Osteoblast (primary cell): Measurements from ENCODE around the gene DBX1. TPM values are rescaled to one million over a fixed set of nuclear protein-coding genes. Genes with fewer than 3 reads are reported as not detected.

Source experiments
- DNase-seq: peaks from one replicate; pipeline ENCODE4 v3.0.0; 2011; ENCODE audit warnings: low spot score, mixed read lengths; ENCODE audit not compliant: insufficient read length; ENCODE audit errors: missing footprints
- H2AFZ ChIP-seq: 2 replicates; pipeline ENCODE4 v1.6.0; 2011; ENCODE audit warnings: mild to moderate bottlenecking, low read length
- H3K27ac ChIP-seq: 2 replicates; pipeline ENCODE4 v1.5.1; 2011; ENCODE audit warnings: mild to moderate bottlenecking, low read depth, low read length, moderate library complexity
- H3K27me3 ChIP-seq: 2 replicates; pipeline ENCODE4 v1.6.0; 2012; ENCODE audit warnings: mild to moderate bottlenecking, control low read depth, inconsistent platforms, low read length, moderate library complexity; ENCODE audit not compliant: insufficient read depth
- H3K36me3 ChIP-seq: 2 replicates; pipeline ENCODE4 v1.5.1; 2011; ENCODE audit warnings: mild to moderate bottlenecking, low read length, control low read depth, moderate library complexity; ENCODE audit not compliant: insufficient read depth
- H3K4me1 ChIP-seq: 2 replicates; pipeline ENCODE4 v1.5.1; 2011; ENCODE audit warnings: mild to moderate bottlenecking, low read length, control low read depth, moderate library complexity; ENCODE audit not compliant: insufficient read depth
- H3K4me2 ChIP-seq: 2 replicates; pipeline ENCODE4 v1.6.0; 2011; ENCODE audit warnings: mild to moderate bottlenecking, low read length; ENCODE audit not compliant: insufficient read depth
- H3K4me3 ChIP-seq: fragments of 200-600 bp; sonication (generic); 3 replicates; pipeline ENCODE4 v1.5.1; 2012; ENCODE audit warnings: mild to moderate bottlenecking, low read length, inconsistent platforms; ENCODE audit not compliant: insufficient read depth
- H3K79me2 ChIP-seq: 2 replicates; pipeline ENCODE4 v1.6.0; 2012; ENCODE audit warnings: mild to moderate bottlenecking, low read length, control low read depth, inconsistent platforms; ENCODE audit not compliant: insufficient read depth
- H3K9me3 ChIP-seq: 2 replicates; pipeline ENCODE4 v1.5.1; 2011; ENCODE audit warnings: low read depth, low read length, control low read depth
- H4K20me1 ChIP-seq: 2 replicates; pipeline ENCODE4 v1.6.0; 2012; ENCODE audit warnings: mild to moderate bottlenecking, low read length, control low read depth; ENCODE audit not compliant: insufficient read depth
- CTCF ChIP-seq: IDR thresholded peaks from 2 replicates; pipeline ENCODE4 v1.5.1; 2011; ENCODE audit warnings: mild to moderate bottlenecking, low read depth, low read length, moderate library complexity; ENCODE audit errors: extremely low read depth
- total RNA-seq: library from RNA; depleted of rRNA; stranded (reverse); fragments of >200 nt; gene quantifications from 2 replicates; pipeline ENCODE4 v1.2.3, GENCODE V29; 2012

DBX1 gene
- total RNA-seq, 1 donor: not detected

- no peak overlapping the region for H3K4me2 ChIP-seq
- TF ChIP-seq CTCF: no peak
- no peak overlapping the region for H3K4me3 ChIP-seq
- H3K4me1 ChIP-seq: peaks cover 3% of the 10 kb centered on the region
- H3K27ac ChIP-seq: no peak overlapping the region
- peaks cover 21% of the 10 kb centered on the region for H3K36me3 ChIP-seq
- H2AFZ ChIP-seq: no peak overlapping the region
- H3K27me3 ChIP-seq: no peaks in the 10 kb centered on the region
- H4K20me1 ChIP-seq: no peaks in the 10 kb centered on the region
- no peaks in the 10 kb centered on the region for H3K9me3 ChIP-seq
- no peak for DNase-seq
- no peaks in the 10 kb centered on the region for H3K79me2 ChIP-seq
Measured at GRCh38 chr11:20120134-20120925, 39.9 kb downstream of the DBX1 start.

- Histone ChIP-seq H3K9me3 (no peaks in the 10 kb centered on the region), H3K79me2 (no peaks in the 10 kb centered on the region), H3K27ac (no peak overlapping the region), H3K4me1 (peaks cover 5% of the 10 kb centered on the region), H3K4me2 (no peak overlapping the region), H4K20me1 (no peaks in the 10 kb centered on the region), H3K4me3 (no peak overlapping the region), H3K36me3 (peaks cover 27% of the 10 kb centered on the region), H2AFZ (no peak overlapping the region), H3K27me3 (no peaks in the 10 kb centered on the region)
- no peak for TF ChIP-seq CTCF
- DNase-seq: no peak
Measured at GRCh38 chr11:20119315-20119714, 41.0 kb downstream of the DBX1 start.

- no peak overlapping the region for H2AFZ ChIP-seq
- no peak for DNase-seq
- no peaks in the 10 kb centered on the region for H3K79me2 ChIP-seq
- no peaks in the 10 kb centered on the region for H3K27me3 ChIP-seq
- peaks cover 5% of the 10 kb centered on the region for H3K4me1 ChIP-seq
- H3K27ac ChIP-seq: no peak overlapping the region
- no peak overlapping the region for H3K4me3 ChIP-seq
- no peak for TF ChIP-seq CTCF
- H3K36me3 ChIP-seq: peaks cover 27% of the 10 kb centered on the region
- H3K9me3 ChIP-seq: no peaks in the 10 kb centered on the region
- H3K4me2 ChIP-seq: no peak overlapping the region
- no peaks in the 10 kb centered on the region for H4K20me1 ChIP-seq
Measured at GRCh38 chr11:20118209-20118608, 42.1 kb downstream of the DBX1 start.

GRCh38 chr11:20117291-20117690, 43.0 kb downstream of the DBX1 start:
- TF ChIP-seq CTCF: no peak
- H3K79me2 ChIP-seq: no peaks in the 10 kb centered on the region
- no peaks in the 10 kb centered on the region for H4K20me1 ChIP-seq
- H3K9me3 ChIP-seq: no peaks in the 10 kb centered on the region
- peaks cover 27% of the 10 kb centered on the region for H3K36me3 ChIP-seq
- no peak overlapping the region for H2AFZ ChIP-seq
- DNase-seq: no peak
- H3K4me1 ChIP-seq: peaks cover 12% of the 10 kb centered on the region
- no peaks in the 10 kb centered on the region for H3K27me3 ChIP-seq
- no peak overlapping the region for H3K4me3 ChIP-seq
- no peak overlapping the region for H3K4me2 ChIP-seq
- no peak overlapping the region for H3K27ac ChIP-seq
